ENCODE data around the gene PAX6. TPM values are rescaled to one million over a fixed set of nuclear protein-coding genes. Genes with fewer than 3 reads are reported as not detected.

Gene PAX6
- total RNA-seq, 1 donor from 2014 or later: not detected

GRCh38 chr11:31844351-31844750 lies 33.2 kb upstream of the PAX6 start:
- no peak for DNase-seq (ENCODE audit: low read depth)
- no peak overlapping the region for H3K4me3 ChIP-seq (ENCODE audit: low read depth, low read length)
- TF ChIP-seq, protein P1, sequence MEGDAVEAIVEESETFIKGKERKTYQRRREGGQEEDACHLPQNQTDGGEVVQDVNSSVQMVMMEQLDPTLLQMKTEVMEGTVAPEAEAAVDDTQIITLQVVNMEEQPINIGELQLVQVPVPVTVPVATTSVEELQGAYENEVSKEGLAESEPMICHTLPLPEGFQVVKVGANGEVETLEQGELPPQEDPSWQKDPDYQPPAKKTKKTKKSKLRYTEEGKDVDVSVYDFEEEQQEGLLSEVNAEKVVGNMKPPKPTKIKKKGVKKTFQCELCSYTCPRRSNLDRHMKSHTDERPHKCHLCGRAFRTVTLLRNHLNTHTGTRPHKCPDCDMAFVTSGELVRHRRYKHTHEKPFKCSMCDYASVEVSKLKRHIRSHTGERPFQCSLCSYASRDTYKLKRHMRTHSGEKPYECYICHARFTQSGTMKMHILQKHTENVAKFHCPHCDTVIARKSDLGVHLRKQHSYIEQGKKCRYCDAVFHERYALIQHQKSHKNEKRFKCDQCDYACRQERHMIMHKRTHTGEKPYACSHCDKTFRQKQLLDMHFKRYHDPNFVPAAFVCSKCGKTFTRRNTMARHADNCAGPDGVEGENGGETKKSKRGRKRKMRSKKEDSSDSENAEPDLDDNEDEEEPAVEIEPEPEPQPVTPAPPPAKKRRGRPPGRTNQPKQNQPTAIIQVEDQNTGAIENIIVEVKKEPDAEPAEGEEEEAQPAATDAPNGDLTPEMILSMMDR (conservative IDR thresholded peaks at IDR 0.05; ENCODE audit: low read depth, low read length): no peak

GRCh38 chr11:31841435-31841834 lies 30.3 kb upstream of the PAX6 start:
- no peak for DNase-seq (ENCODE audit: low read depth)
- H3K4me3 ChIP-seq (ENCODE audit: low read depth, low read length): no peak overlapping the region
- TF ChIP-seq, protein P1 (conservative IDR thresholded peaks at IDR 0.05; ENCODE audit: low read depth, low read length): no peak

GRCh38 chr11:31834237-31834636 lies 23.1 kb upstream of the PAX6 start:
- no peak for DNase-seq (ENCODE audit: low read depth)
- TF ChIP-seq, protein P1 (conservative IDR thresholded peaks at IDR 0.05; ENCODE audit: low read depth, low read length): peak; percentile 21
- no peak overlapping the region for H3K4me3 ChIP-seq (ENCODE audit: low read depth, low read length)

GRCh38 chr11:31830406-31830805 lies 19.3 kb upstream of the PAX6 start:
- no peak for DNase-seq (ENCODE audit: low read depth)
- TF ChIP-seq, protein P1 (conservative IDR thresholded peaks at IDR 0.05; ENCODE audit: low read depth, low read length): no peak
- no peak overlapping the region for H3K4me3 ChIP-seq (ENCODE audit: low read depth, low read length)

DNA sequence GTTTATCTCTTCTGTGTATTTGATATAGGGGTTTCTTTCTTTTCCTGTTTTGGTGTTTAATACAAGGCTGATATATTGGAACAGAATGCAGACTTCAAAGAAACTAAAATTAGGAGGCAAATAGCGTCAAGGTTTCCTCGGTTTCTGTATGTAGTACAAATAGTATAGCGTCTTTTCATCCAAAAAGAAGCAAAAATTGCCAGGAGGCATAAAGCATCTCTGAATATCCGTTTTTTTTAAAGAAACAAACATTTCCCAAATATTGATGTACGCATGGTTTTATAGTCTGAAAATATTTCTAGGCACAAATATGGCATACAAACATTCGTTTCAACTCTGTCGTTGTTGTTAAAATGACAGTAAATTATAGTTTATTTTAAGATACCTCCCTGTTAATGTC lies 17.1 kb upstream of the PAX6 start:
- DNase-seq (ENCODE audit: low read depth): no peak
- TF ChIP-seq, protein P1 (conservative IDR thresholded peaks at IDR 0.05; ENCODE audit: low read depth, low read length): no peak
- H3K4me3 ChIP-seq (ENCODE audit: low read depth, low read length): no peak overlapping the region

- TF ChIP-seq, protein P1 (conservative IDR thresholded peaks at IDR 0.05; ENCODE audit: low read depth, low read length): no peak
- DNase-seq (ENCODE audit: low read depth): no peak
- no peak overlapping the region for H3K4me3 ChIP-seq (ENCODE audit: low read depth, low read length)
Measured at GRCh38 chr11:31827455-31828206, 16.5 kb upstream of the PAX6 start.

All from epithelial cell of proximal tubule (primary cell).